ENCODE results near the gene FAAP100.

FAAP100 gene

GRCh38 chr17:81513753-81514488, 38.2 kb downstream of the FAAP100 start:
- no peak for DNase-seq (ENCODE audit: low read depth)
- TF ChIP-seq, protein P1, sequence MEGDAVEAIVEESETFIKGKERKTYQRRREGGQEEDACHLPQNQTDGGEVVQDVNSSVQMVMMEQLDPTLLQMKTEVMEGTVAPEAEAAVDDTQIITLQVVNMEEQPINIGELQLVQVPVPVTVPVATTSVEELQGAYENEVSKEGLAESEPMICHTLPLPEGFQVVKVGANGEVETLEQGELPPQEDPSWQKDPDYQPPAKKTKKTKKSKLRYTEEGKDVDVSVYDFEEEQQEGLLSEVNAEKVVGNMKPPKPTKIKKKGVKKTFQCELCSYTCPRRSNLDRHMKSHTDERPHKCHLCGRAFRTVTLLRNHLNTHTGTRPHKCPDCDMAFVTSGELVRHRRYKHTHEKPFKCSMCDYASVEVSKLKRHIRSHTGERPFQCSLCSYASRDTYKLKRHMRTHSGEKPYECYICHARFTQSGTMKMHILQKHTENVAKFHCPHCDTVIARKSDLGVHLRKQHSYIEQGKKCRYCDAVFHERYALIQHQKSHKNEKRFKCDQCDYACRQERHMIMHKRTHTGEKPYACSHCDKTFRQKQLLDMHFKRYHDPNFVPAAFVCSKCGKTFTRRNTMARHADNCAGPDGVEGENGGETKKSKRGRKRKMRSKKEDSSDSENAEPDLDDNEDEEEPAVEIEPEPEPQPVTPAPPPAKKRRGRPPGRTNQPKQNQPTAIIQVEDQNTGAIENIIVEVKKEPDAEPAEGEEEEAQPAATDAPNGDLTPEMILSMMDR (conservative IDR thresholded peaks at IDR 0.05; ENCODE audit: low read depth, low read length) = no peak
- H3K4me3 ChIP-seq (ENCODE audit: low read length) = peak overlapping the region; percentile 57

GRCh38 chr17:81513372-81513752, 38.8 kb downstream of the FAAP100 start:
- peak overlapping the region; percentile 57 for H3K4me3 ChIP-seq (ENCODE audit: low read length)
- TF ChIP-seq, protein P1 (conservative IDR thresholded peaks at IDR 0.05; ENCODE audit: low read depth, low read length) = no peak
- DNase-seq (ENCODE audit: low read depth) = no peak

- H3K4me3 ChIP-seq (ENCODE audit: low read length) = peak within 1 kb of the TSS; percentile 97
- DNase-seq (ENCODE audit: low read depth) = no peak
- TF ChIP-seq, protein P1 (conservative IDR thresholded peaks at IDR 0.05; ENCODE audit: low read depth, low read length) = no peak
These were observed 39.4 kb downstream of the FAAP100 start, which contains the start of gene ACTG1 for GRCh38 chr17:81512562-81513371. TSS of gene ACTG1 (minus strand) at chr17:81512799. CDS start at chr17:81512354, 445 bp downstream.

DNA sequence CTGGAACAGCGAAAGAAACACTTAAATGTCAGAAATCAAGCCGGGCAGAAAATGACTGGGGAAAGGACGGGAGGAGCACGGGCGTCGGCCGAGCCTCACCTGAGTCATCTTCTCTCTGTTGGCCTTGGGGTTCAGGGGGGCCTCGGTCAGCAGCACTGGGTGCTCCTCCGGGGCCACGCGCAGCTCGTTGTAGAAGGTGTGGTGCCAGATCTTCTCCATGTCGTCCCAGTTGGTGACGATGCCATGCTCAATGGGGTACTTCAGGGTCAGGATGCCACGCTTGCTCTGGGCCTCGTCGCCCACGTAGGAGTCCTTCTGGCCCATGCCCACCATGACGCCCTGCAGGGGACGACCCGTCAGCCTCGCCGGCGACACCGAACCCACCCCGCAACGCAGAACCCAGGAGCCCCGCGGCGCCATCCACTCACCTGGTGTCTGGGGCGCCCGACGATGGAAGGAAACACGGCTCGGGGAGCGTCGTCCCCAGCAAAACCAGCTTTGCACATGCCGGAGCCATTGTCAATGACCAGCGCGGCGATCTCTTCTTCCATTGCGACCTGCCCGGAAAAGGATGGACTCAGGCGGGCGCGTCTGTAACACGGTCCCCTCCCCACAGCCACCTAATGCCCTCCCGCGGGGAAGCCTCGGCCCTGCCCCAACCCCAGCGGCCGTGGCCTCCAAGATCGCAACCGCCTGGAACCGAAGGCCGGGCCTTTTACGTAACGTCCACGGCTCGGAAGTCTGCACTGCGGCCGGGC, 40.2 kb downstream of the FAAP100 start:
- peak overlapping the region; percentile 97 for H3K4me3 ChIP-seq (ENCODE audit: low read length)
- TF ChIP-seq, protein P1 (conservative IDR thresholded peaks at IDR 0.05; ENCODE audit: low read depth, low read length) = no peak
- no peak for DNase-seq (ENCODE audit: low read depth)

DNA sequence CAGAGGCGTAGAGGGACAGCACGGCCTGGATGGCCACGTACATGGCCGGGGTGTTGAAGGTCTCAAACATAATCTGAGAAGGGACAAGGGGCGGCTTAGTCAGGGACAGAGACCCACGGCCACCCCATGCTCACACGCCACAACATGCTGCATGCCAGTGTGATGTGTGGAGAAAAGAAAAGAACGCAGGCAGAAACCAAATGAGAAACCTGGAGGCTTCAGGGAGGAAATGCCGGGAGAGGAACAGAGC, 40.7 kb downstream of the FAAP100 start:
- no peak for DNase-seq (ENCODE audit: low read depth)
- TF ChIP-seq, protein P1 (conservative IDR thresholded peaks at IDR 0.05; ENCODE audit: low read depth, low read length) = no peak
- H3K4me3 ChIP-seq (ENCODE audit: low read length) = peak overlapping the region; percentile 97

- H3K4me3 ChIP-seq (ENCODE audit: low read length) = peak overlapping the region; percentile 97
- no peak for DNase-seq (ENCODE audit: low read depth)
These were observed 41.2 kb downstream of the FAAP100 start for GRCh38 chr17:81510785-81511553.

More at GRCh38 chr17:81510785-81511553, 41.2 kb downstream of the FAAP100 start:
- TF ChIP-seq, protein P1 (conservative IDR thresholded peaks at IDR 0.05; ENCODE audit: low read depth, low read length) = no peak

All from retinal pigment epithelial cell (primary cell).